ENCODE data around the gene CTNNA2.

The CTNNA2 gene

DNA sequence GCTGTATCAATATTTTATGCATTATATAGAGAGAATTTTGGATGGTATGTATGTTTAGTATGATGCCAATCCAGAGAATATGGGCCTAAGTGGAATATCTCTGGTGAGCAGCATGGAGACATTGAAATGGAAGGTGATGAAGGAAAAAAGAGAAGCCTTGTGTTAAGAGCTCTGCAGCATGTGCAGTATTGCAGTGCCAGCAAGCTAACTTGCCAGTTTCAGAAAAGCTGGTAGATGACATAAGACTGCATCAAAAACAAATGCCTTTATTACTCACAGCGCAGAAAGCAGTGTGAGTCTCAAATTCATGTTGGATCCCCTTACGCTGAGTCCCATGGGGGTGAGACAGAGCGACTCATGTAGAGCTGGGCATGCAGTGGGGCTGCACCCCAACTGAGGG is 280.2 kb downstream of the CTNNA2 start:
- no peak for DNase-seq

DNA sequence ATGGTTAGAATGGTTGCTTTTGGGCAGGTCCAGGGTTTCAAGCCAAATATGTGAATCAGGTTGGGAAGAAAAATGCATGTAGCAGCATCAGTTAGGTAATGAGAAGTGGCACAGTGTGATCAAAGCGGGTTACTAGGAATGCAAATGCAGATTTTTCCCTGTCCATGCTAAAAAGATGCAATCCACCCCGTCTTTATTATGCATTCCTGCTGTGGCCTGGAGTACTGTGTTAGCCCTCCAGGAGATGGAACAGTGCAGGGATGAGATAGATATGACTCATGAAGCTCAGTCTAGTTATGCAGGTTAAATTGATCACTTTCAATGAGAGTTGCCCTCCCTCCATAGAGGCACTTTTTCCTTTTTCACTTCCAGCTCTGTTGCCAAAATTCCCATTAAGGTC is 283.8 kb downstream of the CTNNA2 start:
- DNase-seq: no peak

DNA sequence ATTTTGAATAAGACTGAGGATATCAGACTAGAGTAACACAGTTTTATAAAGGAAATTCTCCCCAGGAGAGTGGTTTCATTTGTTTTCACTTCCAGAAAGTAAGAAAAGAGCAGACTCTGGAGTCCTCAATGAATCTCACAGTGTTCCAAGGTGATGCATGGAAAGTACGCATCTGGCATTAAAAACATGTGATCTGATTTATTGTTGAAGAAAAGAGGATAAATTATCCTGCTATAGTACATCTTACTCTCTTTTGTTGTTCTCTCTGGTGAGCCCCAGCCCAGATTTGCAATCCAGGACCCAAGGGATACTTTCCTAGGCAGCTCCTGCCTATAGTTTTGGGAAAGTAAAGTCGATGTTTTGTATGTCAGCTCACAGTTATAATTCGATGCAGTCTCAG is 285.9 kb downstream of the CTNNA2 start:
- no peak for DNase-seq

DNA sequence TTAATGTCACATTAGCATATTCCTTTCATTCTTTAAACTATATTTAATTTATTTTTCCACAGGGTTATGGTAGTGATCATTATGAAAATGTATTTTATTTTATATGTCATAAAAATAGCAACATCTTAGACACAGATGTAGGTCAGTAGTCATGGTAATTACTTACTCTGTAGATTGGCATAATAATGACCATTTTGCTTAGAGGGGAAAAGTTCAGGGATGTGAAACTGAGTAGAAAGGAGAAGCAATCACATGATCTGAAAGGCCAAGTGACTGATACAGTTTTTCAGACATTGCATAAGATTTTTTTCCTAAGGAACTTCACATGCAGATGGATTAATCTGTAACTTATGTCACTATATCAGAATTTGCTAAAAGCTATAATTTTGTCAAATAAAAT is 286.9 kb downstream of the CTNNA2 start:
- DNase-seq: no peak

DNA sequence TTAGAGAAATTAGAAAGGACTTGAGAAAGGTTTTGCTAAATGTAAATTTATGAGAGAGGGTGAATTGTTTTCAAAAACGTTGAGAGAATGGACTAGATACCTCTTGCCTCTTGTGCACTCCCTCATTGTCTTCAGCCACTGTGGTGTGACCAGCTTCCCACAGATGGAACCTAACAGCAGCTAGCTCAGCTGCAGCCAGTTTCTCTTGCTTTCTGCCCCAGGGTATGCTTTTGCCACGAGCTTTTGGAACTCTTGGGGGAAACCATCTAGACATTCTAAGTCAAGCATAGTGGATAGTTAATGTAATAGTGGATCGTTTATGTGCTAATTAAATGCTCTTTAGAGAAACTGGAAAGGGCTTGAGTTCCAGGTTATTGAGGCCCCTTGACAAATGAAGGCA is 288.2 kb downstream of the CTNNA2 start:
- no peak for DNase-seq

DNA sequence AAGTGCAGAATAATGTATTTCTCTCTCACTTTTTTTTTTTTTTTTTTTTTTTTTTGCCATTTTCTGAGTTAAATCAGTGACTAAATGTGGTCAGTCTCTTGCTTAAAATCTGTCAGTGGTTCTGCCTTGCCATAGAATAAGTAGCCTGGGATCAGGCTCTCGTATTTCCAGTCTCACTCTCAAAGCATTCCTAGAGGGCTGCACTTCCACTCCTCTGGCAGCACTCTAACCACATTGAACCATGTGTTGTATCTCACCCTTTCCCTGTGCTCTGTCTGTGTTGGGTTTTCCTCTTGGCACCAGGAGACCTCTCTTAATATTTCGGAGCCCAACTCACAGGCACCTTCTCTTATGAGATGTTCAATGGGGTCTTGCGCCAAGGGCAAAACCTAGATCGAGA is 304.4 kb downstream of the CTNNA2 start:
- no peak for DNase-seq

DNA sequence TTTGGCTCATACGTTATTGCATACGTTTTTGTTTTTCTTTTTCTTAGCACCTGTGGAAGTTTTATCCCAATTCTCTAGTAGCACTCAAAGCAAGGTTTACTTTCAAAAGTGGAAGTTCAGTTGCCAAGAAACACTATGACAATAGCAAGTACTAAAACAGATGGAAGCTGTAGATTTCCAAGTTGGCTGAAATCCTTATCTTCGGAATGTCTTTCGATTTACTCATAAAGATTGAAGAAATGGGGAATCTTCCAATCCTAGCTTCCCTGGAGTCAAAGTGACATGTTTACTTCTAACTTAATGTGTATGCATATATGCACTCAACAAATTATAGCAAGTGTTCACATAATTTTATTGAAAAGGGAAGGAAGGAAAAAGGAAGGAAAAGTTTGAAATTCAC is 307.4 kb downstream of the CTNNA2 start:
- DNase-seq: no peak

DNA sequence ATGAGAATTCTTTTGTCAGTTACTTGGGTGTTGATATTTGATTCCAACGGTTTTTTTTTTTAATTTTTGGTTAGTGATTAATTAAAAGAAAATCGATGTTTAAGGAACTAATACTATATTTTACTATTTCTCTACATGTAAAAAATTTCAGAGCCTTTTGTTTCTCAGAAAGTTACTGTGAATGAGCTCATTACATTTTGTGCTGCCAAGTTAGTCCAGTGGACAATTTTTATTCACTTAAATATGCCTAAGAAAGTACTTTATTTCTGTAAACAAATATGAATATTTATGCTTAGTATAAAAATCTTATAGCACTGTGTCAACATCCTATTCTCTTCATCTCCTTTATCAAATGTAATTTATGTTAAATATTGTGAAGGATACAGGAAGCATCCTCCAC is 309.3 kb downstream of the CTNNA2 start:
- DNase-seq: no peak

DNA sequence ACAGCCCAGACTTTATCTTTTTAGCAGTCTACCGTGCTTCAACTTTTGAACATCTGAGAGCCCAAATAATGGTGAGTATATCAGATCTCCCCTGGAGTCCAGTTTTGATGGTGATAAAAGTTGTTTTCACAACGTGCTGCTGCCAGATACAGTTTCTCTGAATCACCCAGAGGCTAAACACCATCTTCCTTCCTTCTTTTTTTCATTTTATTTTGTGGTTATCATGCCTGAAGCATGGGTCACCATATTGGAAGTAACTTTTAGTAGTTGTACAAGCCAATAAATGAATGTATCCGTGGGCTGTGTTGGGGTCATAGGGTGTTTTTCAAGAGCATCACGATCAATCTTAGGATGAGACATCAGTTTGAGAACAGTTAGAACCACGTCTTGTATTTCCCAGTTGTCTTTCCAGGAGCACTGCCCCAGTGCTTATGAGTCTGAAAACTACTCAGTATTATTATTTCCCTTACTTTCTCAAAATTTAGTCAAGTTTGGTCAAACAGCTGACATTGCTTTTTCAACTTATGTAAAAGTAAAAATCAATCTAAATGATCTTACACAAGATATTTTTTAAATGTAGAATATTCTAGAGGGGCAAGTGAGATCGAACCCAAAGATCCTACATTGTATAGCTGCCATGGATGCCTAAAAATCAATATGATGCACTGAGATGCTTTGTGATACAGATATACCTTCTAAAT is 311.4 kb downstream of the CTNNA2 start:
- no peak for DNase-seq

DNA sequence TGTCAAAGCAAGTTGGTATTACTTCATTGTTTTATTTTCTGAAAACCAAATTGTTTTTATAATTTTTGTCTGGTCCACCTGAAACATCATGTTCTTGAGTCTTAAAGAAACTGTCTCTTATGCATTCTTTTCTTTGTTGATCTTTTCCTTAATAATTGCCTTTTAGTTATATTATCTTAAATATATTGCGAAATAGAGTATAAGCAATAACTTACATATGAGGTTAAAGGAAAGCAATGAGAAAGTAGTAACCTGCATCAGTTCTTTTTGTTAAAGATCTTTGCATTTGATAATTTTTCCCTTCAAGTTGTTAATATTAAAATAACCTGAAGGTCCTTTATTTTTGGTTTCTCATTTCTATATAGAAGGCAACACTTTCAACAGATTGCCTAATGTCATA is 315.0 kb downstream of the CTNNA2 start:
- no peak for DNase-seq

DNA sequence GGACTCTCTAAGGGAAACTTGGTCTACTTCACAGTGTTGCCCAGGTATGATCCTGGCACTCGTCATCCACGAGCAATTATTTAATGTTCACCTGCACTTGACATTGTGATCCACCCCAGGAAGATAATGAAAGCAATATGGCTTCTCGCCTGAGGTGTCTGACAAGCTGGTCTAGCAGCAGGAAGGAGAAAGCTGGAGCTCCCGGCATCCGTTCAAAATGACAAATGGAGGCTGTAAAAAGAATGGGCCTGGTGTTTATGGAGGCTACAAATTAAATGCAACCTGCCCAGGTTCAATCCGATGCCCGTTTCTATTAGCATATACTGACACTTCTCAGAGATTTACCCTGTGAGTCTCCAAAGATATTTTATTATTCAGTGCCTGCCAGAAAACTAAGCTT is 317.6 kb downstream of the CTNNA2 start:
- no peak for DNase-seq

DNA sequence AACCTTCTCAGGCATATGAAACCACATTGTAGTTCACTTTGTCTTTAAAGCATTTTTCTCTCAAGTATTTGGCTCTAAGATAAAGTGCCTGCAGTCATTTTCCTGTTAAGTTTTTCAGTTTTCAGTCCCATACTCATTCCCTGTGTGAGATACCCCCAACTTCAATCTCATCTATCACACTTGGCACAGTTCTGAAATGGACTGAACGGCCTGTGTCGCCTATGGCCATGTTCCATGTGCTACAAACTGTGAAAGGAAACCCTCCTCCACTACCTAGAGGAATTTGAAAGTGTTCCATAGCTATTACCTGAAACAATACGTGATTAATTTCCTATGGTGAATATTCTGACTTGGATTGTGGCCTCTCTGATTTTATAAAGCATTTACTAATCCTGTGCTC is 319.1 kb downstream of the CTNNA2 start:
- DNase-seq: no peak

DNA sequence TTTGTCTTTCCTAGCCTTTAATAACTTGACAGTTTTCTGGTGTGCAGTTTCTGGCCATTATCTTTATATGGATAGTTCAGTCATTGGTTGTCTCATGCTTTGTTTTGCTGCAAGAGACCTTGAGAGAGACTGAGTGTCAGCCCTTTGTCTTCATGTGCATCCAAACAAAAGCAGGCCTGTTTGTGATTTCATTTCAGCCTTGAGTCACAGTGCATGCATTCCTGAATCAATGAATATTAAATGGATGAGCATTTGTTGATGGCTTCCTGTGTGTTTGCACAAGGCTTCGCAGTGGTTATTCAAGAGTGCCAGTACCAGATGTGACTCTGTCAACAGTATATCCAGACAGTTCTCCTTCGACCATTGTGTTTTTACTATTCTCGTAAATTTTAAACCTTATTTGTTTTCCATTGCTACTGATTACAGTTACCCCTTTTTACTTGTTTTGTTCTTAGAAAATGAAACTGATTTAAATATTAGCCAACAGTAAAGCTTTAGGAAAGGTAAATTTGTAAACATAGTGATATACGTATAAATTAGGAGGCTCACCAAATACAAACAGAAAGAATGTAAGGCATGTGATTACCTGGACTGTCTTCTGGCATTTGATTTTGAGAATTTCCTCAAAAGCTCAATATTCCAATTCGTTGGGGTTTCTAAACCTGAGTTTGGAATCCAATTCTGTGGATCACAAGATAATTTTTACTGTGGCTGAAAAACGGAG is 319.8 kb downstream of the CTNNA2 start:
- DNase-seq: no peak

DNA sequence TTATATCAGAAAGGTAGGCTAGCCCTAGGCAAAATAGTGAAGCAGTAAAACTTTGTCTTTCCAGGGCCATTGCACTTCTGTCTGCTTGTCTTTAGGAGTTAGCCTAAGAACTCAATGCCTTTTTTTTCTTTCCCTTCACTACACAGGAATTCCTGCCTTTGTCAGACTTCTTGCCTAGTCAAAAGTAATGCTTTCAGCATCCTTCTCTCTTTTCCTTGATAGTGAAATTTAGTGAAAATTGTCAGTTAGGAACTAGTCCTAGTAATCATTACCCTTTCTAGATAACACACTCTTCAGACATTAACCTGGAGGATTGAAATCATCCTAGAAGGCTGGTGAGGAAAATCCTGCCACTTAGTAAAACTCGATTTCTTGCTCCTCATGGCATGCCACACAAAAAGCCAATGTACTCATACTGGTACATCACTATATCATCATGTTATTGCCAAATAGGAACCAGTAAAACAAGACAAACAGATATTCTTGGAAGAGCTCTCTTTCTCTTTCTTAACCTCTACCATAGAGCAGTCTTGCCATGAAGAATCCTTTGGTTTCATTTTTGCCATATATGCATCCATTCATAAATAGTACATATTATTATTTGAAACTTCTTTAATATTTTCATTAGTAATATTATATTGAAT is 320.5 kb downstream of the CTNNA2 start:
- no peak for DNase-seq

DNA sequence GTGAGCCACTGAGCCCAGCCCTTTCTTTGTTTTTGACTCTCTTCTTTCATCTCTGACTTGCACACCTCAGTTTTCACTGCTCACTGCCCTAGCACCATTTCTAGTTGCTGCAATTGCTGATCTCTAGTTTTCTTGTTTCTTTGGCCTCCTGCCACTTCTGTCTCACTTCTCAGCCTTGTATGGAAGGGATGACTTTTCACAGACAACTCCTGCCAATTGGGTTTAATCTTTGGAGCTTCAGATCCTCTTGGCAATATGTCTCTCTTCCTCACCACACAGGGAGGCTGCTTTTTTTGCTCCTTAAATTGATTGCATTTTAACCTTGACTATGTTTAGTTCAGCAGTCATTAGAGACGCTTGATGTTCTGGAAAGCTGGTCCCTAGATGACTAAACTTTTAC is 323.1 kb downstream of the CTNNA2 start:
- DNase-seq: no peak

DNA sequence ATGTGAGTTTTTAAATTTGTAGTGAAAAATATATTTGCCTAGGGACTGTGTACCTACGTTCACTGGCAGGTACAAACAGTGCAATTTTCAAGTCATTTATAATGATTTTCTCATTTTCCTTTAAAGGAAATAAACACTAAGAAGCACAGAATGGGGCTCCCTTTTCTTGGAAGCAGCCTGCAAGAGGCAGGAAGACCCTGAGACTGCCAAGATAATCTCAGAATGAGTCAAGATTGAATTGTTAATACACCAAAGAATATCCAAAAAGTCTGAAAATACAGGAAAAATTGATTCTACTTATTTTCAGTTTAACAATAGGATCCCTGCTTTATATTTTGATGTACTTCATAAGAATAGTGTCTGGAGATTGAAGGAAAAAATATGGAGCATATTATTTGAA is 331.2 kb downstream of the CTNNA2 start:
- DNase-seq: no peak

DNA sequence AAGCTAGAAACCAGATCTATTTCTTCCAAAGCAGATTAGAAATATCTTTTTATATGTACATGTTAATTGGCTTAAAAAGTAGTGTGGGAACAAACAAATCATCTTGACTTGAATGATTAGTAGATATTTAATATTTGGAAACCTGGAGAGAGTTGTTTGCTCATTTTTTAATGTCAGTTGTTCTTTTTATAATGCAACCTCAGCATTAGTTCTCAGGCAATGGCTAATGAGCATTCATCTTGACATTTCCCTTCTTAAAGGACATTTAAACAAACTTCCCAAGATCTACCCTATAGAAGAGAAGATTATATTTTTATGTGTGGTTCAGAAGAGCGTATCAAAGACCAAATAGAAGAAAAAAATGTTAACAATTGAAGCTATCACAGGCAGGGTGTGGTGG is 334.0 kb downstream of the CTNNA2 start:
- no peak for DNase-seq

DNA sequence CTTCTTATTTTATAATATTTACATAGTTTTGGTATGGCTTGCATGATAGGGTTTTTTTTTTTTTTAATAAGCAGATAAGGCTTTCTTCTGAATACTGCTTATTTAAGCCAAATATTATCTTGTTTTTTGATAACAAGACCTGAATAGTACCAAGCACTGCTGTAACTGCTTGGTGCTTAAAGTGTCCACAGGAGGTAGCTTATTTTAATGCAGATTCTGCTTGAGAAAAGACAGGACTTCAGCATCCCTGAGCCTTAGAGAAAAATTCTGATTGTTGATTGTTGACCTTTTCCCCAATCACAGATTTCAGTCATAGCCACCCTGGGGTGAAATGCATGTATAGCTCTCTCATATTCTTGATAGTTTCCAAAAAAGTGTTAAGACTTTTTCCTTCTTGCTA is 336.4 kb downstream of the CTNNA2 start:
- DNase-seq: no peak

DNA sequence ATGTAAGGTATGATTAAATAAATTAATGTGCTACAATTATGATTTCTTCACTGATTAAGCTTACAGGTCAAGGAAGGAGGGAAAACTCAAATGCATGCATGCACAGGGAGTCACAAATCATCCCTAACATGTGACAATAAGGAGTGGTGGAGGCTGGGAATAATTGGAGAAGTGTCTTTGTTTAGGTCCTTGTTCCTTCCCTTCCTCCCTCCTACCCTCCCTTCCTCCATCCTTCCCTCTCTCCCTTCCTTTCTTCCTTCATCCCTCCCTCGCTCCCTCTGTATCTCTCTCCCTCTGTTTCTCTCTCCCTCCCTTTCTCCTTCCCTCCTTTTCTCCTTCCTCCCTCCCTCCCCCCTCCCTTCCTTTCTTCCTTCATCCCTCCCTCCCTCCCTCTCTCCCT is 337.1 kb downstream of the CTNNA2 start:
- no peak for DNase-seq

DNA sequence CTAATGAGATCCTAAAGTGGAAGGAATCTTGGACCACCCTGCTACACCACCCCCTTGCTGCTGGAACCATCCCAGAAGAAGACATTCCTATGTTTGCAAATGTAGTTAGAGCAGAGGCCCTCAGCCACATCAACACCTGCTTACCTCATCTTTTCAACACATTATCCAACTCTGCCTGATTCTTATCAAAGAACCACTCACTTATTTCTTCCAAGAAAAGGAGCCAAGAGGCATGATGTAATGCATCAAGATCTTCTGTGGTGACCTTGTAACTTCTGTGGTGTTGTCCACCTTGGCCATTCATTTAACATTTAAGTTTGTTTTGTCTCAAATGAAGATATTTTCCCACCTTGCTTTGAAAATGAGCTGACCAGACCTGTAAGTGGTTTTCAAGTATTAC is 338.1 kb downstream of the CTNNA2 start:
- DNase-seq: no peak

DNA sequence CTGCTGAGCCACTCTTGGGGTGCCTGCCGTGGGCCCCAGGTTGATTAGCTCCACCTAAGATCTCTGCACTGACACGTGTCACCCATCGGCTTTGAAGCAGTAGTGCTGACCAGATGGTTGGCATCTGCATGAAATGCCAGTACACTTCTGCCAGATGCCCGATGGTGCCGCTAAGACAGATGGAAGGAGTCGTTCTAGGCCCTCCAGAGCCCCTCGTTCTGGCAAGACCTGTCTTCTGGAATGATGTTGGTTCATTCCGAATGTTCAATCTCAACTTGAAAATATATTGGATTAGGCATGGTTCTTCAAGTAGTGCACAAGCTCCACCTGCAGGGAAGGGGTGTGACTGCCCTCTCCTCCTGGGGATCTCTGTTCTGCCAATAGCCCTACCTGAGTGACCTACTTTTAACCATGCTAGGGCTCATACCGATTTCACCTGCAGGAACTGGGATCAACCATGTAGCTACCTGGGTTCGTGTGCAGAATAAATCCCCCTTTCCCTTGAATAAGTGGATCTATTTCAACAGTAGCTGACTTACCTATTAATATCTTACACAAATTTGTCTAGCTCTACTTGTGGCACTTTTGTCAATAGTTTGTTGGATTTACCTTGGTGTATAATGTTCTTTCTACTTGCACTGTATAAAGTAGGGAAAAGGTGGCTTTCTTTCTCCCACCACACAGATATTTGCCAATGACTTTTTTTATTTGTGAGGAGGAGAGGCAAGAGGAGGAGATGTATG is 342.6 kb downstream of the CTNNA2 start:
- no peak for DNase-seq

DNA sequence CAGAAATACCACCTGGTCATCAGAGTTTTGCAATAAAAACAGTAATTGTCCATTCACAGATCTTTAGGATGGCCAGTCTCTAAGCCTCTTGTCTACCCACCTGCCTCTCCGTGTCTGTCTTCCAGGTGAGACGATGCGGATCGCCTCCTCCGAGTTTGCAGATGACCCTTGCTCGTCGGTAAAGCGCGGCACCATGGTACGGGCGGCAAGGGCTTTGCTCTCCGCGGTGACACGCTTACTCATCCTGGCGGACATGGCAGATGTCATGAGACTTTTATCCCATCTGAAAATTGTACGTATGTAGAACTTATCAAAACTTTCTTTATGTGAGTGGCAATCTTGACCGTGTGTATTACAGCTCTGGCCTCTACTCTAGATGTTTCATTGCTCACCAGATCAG is 345.0 kb downstream of the CTNNA2 start:
- no peak for DNase-seq

DNA sequence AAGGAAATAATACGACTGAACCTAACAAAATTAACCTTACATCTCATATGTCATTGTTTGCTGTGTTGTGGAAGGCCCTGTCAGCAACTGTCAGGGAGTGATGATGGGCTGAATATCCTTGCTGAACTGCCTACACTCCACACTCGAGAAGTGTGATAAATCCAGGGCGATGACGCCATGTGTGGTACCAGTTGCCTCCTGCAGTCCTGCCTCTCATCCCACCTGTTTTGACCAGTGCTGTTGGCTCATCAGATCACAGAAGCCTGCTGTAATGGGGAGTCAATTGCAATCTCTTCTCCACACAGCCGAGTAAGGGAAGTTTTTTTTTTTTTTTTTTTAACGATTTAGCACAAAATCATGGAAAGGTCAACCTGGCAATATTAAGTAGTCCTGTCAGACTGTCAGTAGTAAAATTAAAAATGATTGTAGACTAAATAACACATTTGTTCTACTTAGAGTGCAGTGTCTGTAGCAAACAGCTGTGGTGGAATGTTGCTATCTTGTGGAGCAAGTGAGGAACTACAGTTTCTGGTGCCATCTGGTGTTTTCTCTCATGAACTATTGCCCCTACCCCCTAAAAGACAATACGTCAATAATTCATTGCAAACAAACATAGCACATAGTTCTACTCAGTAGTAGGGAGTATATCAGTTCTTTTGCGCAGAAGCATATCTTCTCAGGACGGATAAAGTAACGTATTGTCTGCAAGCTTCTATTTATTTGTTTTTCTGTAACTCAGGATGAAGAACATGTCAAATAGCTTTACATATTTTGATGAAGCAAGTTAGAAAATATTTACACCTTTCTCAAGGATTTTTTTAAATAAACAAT is 347.6 kb downstream of the CTNNA2 start:
- DNase-seq: no peak
